Left renal cortex interstitium (tissue), 4 donors: Measurements from ENCODE around the gene KREMEN1. TPM values are rescaled to one million over a fixed set of nuclear protein-coding genes. Genes with fewer than 3 reads are reported as not detected.

Experiments
- DNase-seq, 4 donors: peaks; one replicate each; pipeline ENCODE4 v3.0.0-alpha.2; 2013; ENCODE audit warnings: low read depth in 4 of 4, low spot score in 2 of 4, missing footprints in 1 of 4
- polyA plus RNA-seq, 4 donors: library from polyadenylated mRNA; unstranded; fragments of 120-200 nt; gene quantifications; one replicate each; pipeline ENCODE4 v1.2.1, GENCODE V29; 2013; ENCODE audit not compliant: insufficient read length in 4 of 4

The KREMEN1 gene
- polyA plus RNA-seq, 4 donors, result 23.5 to 24.9 (median 24.6) TPM

DNA sequence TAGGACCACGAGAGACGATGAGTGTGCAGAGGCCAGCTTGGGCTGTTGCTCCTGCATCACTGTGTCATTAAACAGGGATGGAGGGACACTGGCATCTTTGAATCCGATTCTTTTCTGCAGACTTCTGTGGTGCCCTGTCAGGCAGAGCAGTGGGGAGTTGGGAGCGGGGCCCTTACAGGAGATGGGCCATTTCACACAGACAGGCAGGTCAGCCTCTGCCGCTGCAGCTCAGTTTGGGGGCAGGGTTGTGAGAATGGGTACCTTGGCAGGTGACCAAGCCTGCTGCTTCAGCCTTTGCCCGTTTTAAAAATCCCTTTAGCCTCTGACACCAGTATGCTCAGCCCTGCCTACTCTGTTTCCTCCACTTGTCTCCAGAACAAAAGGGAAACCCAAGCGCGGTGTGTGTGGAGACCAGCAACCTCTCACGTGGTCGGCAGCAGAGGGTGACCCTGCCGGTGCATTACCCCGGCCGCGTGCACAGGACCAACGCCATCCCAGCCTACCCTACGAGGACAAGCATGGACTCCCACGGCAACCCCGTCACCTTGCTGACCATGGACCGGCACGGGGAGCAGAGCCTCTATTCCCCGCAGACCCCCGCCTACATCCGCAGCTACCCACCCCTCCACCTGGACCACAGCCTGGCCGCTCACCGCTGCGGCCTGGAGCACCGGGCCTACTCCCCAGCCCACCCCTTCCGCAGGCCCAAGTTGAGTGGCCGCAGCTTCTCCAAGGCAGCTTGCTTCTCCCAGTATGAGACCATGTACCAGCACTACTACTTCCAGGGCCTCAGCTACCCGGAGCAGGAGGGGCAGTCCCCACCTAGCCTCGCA is 23.8 kb upstream of the KREMEN1 start:
- no peak for DNase-seq

DNA sequence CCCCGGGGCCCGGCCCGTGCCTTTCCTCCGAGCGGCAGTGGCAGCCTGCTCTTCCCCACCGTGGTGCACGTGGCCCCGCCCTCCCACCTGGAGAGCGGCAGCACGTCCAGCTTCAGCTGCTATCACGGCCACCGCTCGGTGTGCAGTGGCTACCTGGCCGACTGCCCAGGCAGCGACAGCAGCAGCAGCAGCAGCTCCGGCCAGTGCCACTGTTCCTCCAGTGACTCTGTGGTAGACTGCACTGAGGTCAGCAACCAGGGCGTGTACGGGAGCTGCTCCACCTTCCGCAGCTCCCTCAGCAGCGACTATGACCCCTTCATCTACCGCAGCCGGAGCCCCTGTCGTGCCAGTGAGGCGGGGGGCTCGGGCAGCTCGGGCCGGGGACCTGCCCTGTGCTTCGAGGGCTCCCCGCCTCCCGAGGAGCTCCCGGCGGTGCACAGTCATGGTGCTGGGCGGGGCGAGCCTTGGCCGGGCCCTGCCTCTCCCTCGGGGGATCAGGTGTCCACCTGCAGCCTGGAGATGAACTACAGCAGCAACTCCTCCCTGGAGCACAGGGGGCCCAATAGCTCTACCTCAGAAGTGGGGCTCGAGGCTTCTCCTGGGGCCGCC is 23.1 kb upstream of the KREMEN1 start:
- no peak for DNase-seq

DNA sequence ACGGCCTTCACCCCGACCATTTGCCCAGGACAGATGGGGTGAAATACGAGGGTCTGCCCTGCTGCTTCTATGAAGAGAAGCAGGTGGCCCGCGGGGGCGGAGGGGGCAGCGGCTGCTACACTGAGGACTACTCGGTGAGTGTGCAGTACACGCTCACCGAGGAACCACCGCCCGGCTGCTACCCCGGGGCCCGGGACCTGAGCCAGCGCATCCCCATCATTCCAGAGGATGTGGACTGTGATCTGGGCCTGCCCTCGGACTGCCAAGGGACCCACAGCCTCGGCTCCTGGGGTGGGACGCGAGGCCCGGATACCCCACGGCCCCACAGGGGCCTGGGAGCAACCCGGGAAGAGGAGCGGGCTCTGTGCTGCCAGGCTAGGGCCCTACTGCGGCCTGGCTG is 22.4 kb upstream of the KREMEN1 start:
- DNase-seq, result no peak

- no peak for DNase-seq
Observed at GRCh38 chr22:29053048-29053702, 19.7 kb upstream of the KREMEN1 start.

DNA sequence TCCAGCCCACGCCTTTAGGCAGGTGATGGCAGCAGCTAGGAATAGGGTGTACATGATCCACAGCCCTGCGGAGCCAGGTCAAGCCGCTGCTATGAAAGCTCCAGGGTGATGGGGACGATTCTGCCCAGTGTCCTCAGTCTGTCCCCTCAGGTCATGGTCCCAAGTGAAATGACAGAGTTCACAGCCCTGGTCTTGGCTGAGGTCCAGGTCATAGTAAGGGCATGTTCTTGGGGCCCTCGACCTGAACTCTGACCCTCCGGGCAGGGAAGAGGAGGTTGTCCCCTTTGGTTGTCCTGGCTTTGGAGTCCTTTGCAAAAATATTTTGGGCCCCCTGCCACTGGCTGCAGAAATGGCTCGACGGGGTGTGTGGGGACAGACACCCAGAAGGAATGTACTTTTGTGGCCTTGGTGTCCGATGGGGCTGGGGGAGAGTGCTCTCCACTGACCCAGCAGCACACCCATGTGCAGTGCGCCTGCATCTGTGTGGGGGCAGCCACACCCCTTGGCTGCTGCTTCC is 18.5 kb upstream of the KREMEN1 start:
- no peak for DNase-seq

- no peak for DNase-seq
Observed at GRCh38 chr22:29055192-29055830, 17.5 kb upstream of the KREMEN1 start.

DNA sequence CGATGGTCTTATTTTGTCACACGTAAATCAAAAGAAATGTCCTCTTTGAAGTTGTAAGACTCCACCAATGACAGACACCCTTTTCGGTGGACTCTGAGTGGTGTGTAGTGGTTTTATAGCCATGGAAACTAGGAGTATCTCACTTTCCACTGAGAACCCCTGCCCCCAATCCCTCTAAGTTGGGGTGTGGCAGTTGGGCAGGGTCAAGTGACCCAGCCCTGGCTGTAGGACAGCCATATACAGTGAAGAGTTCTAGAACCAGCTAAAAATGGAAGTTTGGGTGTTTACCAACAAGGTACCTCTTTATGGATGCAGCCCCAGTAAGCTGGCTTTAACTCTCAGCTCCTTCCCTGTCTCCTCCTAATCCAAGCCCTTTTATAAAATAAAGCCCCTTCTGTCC is 16.4 kb upstream of the KREMEN1 start:
- DNase-seq, result no peak

- DNase-seq, result no peak
Observed at GRCh38 chr22:29060251-29060869, 12.5 kb upstream of the KREMEN1 start.

DNA sequence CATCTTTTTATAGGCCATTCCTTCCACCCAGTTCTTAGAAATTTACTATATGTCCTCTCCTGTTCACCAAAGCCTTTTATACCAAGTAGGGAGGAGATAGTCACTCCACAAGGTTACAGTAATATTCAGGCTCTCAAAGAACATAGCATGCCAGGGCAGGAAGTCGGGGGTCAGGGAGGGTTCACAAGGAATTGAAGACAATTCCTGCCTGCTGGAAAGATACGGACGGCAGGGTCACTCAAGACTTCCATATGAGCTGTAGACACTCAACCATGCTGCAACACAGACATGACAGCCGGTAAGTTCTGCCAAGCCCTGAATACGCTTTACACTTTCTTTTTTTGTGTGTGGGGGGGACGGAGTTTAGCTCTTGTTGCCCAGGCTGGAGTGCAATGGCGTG is 11.9 kb upstream of the KREMEN1 start:
- DNase-seq, result no peak

GRCh38 chr22:29061773-29062172 is 11.1 kb upstream of the KREMEN1 start, which contains the start of gene C22orf31:
Gene C22orf31 (minus strand): TSS chr22:29061831. CDS start chr22:29061792, 39 bp downstream.
- no peak for DNase-seq

GRCh38 chr22:29062286-29062821 is 10.5 kb upstream of the KREMEN1 start:
- DNase-seq, result no peak

DNA sequence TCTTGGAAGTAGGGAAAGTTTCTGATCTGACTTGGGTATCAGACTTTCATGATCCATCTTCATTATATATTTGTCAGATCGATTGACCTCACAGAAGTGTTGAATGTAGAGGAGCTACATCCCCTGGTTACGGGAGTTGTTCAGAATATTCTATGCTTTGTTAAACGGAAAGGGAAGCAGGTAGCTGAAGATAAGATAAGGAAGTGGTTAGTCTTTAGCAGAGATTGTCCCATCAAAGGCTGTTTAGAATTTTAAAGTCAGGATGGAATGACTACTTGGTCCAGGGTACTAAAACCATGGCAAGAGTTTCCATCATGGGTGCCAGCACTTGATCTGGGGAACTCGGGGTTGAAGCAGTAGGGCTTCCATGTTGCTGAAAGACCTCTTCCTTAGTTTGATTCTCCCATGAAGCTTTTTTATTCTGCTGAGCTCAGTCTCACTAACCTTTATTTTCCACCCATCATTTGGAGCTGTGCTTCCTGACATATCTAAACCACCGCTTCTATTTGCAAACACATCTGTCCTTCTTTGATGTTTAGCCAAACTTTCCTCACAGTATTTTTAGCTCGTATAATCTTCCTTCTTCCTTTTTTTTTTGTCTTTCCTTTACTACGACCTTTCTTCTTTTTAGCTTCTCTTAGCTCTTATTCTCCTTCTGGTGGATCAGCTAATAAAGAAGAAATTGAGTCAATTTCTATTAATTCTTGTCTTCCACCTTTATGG is 7.2 kb upstream of the KREMEN1 start:
- no peak for DNase-seq

DNA sequence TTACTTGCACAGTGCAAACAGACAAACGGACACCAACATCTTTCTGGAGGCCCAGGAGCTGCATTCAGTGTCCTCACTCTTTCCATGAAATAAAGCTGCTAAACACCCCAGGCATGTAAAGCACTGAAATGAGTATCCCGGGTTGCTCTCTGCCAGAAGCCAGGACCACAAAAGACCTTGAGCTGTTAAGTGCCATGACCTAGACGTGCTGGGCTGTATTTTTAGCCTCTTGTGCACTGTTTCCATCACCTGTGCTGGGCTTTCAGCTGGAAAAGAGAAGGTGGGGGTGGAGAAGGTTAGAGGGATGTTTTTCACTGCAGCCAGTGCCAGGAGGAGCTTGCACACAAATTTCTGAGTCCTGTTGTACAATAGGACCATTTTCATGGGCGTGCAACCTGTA is 3.4 kb upstream of the KREMEN1 start:
- DNase-seq, result no peak

DNA sequence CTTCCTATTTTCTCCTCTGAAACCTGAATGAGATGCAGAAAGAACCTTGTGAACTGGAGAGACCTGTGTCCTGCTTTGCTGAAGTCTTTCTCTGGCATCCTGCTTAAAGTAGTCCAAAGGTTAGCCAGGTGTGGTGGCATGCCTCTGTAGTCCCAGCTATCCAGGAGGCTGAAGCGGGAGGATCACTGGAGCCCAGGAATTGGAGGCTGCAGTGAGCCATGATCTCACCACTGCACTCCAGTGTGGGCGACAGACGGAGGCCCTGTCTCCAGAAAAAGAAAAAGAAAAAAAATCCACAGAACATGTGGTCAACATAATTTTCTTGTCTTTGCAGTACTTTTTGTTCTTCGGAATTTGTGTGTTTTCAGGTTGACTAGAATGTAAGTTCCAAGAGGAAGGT is 2.3 kb upstream of the KREMEN1 start:
- DNase-seq, result no peak

DNA sequence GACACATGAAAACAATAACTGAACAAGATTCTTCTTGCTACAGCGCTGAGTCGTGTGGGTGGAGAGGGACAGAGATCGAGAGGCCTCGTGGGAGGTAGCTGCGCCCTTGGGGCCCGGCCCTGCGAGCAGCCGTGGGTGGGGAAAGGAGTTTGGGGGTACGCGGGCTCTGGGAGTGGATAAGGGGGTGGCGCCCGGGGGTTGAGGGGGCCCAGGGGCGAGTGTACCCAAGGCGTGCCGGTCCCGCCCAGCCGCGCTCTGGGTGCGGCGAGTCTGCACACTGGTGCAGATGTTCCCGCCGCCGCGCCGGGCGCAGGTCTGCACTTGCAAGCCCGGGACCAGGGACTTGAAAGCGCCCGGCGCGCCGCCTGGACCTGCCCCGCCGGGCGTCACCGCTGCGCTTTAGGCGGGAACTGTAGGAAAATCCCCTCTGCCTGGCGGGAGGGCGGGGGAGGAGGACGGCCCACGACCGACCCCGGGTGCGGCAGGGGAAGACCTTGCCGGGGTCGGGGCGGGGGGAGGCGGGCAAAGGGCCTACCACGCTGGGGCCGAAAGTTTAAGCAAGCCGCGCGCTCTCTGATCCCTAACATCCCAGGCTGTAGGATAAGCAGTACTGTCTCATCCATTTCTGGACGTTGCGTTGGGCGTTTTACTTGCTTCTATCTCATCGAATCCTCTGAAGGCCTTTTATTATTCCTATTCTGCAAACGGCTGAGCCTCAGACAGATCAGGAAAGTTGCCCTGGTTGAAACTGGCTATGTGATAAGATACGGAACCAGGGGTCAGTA is 1.4 kb upstream of the KREMEN1 start:
- no peak for DNase-seq

DNA sequence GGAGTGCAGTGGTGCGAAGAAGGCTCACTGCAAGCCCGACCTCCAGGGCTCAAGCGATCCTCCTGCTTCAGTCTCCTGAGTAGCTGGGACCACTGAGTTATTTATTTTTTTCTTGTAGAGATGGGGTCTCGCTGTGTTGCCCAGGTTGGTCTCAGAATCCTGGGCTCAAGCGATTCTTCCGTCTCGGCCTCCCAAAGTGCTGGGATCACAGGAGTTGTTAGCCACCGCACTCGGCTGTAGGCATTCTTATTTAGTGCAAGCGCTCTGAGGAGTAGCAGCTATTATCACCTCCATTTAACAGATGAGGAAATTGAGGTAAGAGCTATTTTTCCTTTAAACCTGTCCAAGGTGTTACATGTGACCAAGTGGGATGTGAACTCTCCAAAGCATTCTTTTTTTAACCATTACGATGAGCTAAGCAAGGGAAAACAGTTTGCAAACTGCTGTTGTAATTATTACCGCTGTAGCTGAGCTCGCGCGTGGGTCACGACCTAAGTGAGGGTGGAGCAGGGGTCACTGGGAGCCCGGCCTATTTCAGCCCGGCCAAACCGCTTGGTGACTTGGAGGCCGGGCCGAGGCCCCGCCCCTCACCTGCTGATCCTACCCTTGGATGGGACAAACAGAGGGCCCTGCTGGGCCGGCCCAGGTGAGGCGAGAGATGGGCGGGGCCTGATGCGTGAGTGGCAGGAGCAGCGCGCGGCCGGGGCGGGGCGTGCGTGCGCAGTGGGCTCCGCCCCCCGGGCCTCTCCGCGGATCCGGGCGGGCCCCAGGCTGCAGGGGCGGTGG is 449 bp upstream of the KREMEN1 start:
- DNase-seq, result peak in 2 of 4 donors; percentile 69 to 75

DNA sequence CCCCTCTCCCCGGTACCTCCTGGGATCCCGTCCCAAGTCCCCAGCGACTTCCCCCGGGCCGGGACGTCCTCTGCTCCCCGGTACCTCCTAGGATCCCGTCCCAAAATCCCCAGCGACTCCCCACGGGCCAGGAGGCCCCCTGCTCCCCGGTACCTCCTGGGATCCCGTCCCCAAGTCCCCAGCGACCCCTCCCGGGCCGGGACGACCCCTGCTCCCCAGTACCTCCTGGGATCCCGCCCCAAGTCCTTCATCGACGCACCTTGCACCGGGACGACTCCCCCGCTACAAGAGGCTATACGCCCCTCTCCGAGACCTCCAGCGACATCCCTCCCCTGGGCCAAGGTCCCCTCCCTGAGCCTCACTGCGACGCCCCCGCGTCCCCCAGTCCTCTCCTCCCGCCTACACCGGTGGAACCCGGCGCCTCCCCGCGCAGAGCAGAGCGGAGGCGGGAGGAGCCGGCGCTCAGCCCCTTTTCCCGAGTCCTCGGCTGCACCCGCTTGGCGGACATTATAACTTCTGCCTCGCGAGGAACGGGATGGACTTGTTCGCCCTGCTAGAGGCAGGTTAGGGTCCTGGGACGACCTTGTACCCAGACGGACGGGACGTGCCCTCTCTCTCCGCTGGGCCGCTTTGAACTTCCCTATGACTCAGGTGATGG is 912 bp downstream of the KREMEN1 start:
- no peak for DNase-seq
